Aorta (tissue), 5 donors: ENCODE results near the gene TTC33. TPM values are rescaled to one million over a fixed set of nuclear protein-coding genes. Genes with fewer than 3 reads are reported as not detected.

Experiments used
- ATAC-seq: fragments of 200-7000 bp; cut with Tn5 transposase; one replicate; pipeline ENCODE4 v1.9.1; 2022; ENCODE audit warnings: moderate library complexity; ENCODE audit not compliant: low FRiP score
- DNase-seq, 2 donors: peaks; one replicate each; pipeline ENCODE4 v3.0.0-alpha.2; 2020
- H3K27ac ChIP-seq, 2 donors: one replicate each; pipeline ENCODE4 v1.5.1; 2013; ENCODE audit warnings: low read length in 2 of 2, mild to moderate bottlenecking in 2 of 2, moderate library complexity in 2 of 2, control low read depth in 1 of 2, inconsistent platforms in 1 of 2, low read depth in 1 of 2
- H3K27me3 ChIP-seq, 2 donors: one replicate each; pipeline ENCODE4 v1.6.1; 2013; ENCODE audit warnings: control low read depth in 1 of 2, low read length in 1 of 2, mild to moderate bottlenecking in 1 of 2, moderate library complexity in 1 of 2; ENCODE audit not compliant: insufficient read depth in 2 of 2, control insufficient read depth in 1 of 2
- H3K36me3 ChIP-seq, 2 donors: one replicate each; pipeline ENCODE4 v1.6.1; 2013; ENCODE audit warnings: control low read depth in 1 of 2, low read length in 1 of 2, mild to moderate bottlenecking in 1 of 2; ENCODE audit not compliant: insufficient read depth in 2 of 2, control insufficient read depth in 1 of 2
- H3K4me1 ChIP-seq, 2 donors: one replicate each; pipeline ENCODE4 v1.6.1; 2013; ENCODE audit warnings: low read length in 2 of 2, control low read depth in 1 of 2, mild to moderate bottlenecking in 1 of 2, moderate library complexity in 1 of 2; ENCODE audit not compliant: insufficient read depth in 2 of 2, control insufficient read depth in 1 of 2
- H3K4me3 ChIP-seq, 2 donors: one replicate each; pipeline ENCODE4 v1.5.1; 2013; ENCODE audit warnings: low read length in 2 of 2, control low read depth in 1 of 2, mild to moderate bottlenecking in 1 of 2
- H3K9me3 ChIP-seq: one replicate; pipeline ENCODE4 v1.6.1; 2013; ENCODE audit warnings: mild to moderate bottlenecking, low read length; ENCODE audit not compliant: control insufficient read depth
- WGBS, 2 donors: extraction: QIAGEN DNeasy Blood & Tissue Kit; methylation state at CpG; one replicate each; pipeline ENCODE4 v1.1.7; 2013; 5-methylcytosine and 5-hydroxymethylcytosine counted together
- intact Hi-C, 2 donors: fragments of 100-400 bp; cut with DNase I; formaldehyde crosslinking; loops; one replicate each; pipeline versions ENCODE4 v1.14.2 to v1.15.0; 2022
- polyA plus RNA-seq, 2 donors: library from polyadenylated mRNA; stranded (reverse); fragments of 200-250 nt; gene quantifications; one replicate each; pipeline ENCODE4 v1.2.3, GENCODE V29; 2013
- total RNA-seq, 2 donors: library from RNA; stranded (reverse); fragmentation: NEBNext Ultra II Directional; extraction: Animal tissue kit (Norgen Biotek cat#: 25700); gene quantifications; one replicate each; pipeline ENCODE4 v1.2.1, GENCODE V29; 2021
- donor health status: healthy with polysubstance abuse.
- donor health status: Bipolar disorder and iron deficiency.
- donor health status: DM: no; HTN: no; CAD: no.
- donor health status: DM: no; HTN: no; CAD: no.
- donor health status: DM: yes; HTN: yes; CAD: no.

Gene TTC33
- total and polyA plus RNA-seq, 4 donors: 11.9 to 19.4 (median 15.8) TPM

GRCh38 chr5:40677456-40677855 is 78.3 kb downstream of the TTC33 start:
- H3K27me3 ChIP-seq: no peaks in the 10 kb centered on the region
- no peak overlapping the region for H3K27ac ChIP-seq
- intact Hi-C loops: loop anchor here in 1 of 2 donors (5.0 kb wide), 1 partner anchor 200 kb away; no protein-coding TSS in a partner anchor
- H3K9me3 ChIP-seq: no peaks in the 10 kb centered on the region
- DNase-seq (no peak), ATAC-seq (no peak)
- no peaks in the 10 kb centered on the region for H3K4me1 ChIP-seq
- no peaks in the 10 kb centered on the region for H3K36me3 ChIP-seq
- WGBS, 2 donors: 72 to 89% methylated on average over 2 of the region's 2 CpGs
- H3K4me3 ChIP-seq: no peak overlapping the region

- intact Hi-C loops: loop anchor here in 1 of 2 donors (5.0 kb wide), 1 partner anchor 199 kb away; no protein-coding TSS in a partner anchor
- Histone ChIP-seq H3K27ac (no peak overlapping the region), H3K9me3 (no peaks in the 10 kb centered on the region), H3K4me3 (no peak overlapping the region), H3K27me3 (no peaks in the 10 kb centered on the region), H3K36me3 (no peaks in the 10 kb centered on the region), H3K4me1 (no peaks in the 10 kb centered on the region)
- DNase-seq (no peak), ATAC-seq (no peak)
- 77 to 84% methylated on average over 3 of the region's 3 CpGs for WGBS, 2 donors
These were observed 79.0 kb downstream of the TTC33 start for GRCh38 chr5:40676613-40677343.

GRCh38 chr5:40675396-40676133 is 80.2 kb downstream of the TTC33 start:
- WGBS, 2 donors: 87 to 92% methylated on average over 7 of the region's 7 CpGs

GRCh38 chr5:40674661-40675235 is 81.0 kb downstream of the TTC33 start:
- DNase-seq: no peak
- Histone ChIP-seq H3K4me3 (no peak overlapping the region), H3K27me3 (no peaks in the 10 kb centered on the region), H3K4me1 (no peaks in the 10 kb centered on the region), H3K9me3 (no peaks in the 10 kb centered on the region), H3K27ac (no peak overlapping the region), H3K36me3 (no peaks in the 10 kb centered on the region)
- ATAC-seq: no peak
- intact Hi-C loops: loop anchor here in 1 of 2 donors (5.0 kb wide), 1 partner anchor 197 kb away; no protein-coding TSS in a partner anchor
- 91 to 92% methylated on average over 6 of the region's 6 CpGs for WGBS, 2 donors

More at GRCh38 chr5:40675396-40676133, 80.2 kb downstream of the TTC33 start:
- Histone ChIP-seq H3K4me1 (no peaks in the 10 kb centered on the region), H3K9me3 (no peaks in the 10 kb centered on the region), H3K36me3 (no peaks in the 10 kb centered on the region), H3K27ac (no peak overlapping the region), H3K27me3 (no peaks in the 10 kb centered on the region), H3K4me3 (no peak overlapping the region)
- no peak for ATAC-seq
- DNase-seq: no peak
- intact Hi-C loops: loop anchor here in 1 of 2 donors (5.0 kb wide), 1 partner anchor 198 kb away; no protein-coding TSS in a partner anchor

GRCh38 chr5:40672425-40672824 is 83.3 kb downstream of the TTC33 start:
- Histone ChIP-seq H3K27me3 (no peaks in the 10 kb centered on the region), H3K27ac (no peak overlapping the region), H3K4me3 (no peak overlapping the region), H3K9me3 (no peaks in the 10 kb centered on the region), H3K4me1 (no peaks in the 10 kb centered on the region), H3K36me3 (no peaks in the 10 kb centered on the region)
- DNase-seq: no peak
- 55 to 68% methylated on average over 4 of the region's 4 CpGs for WGBS, 2 donors
- ATAC-seq: no peak
- intact Hi-C loops: no loop called here

- intact Hi-C loops: no loop called here
- WGBS, 2 donors: 76 to 77% methylated on average over 6 of the region's 6 CpGs
These were observed 86.0 kb downstream of the TTC33 start for GRCh38 chr5:40669606-40670390.

GRCh38 chr5:40667161-40667663 is 88.5 kb downstream of the TTC33 start:
- no peak for DNase-seq
- ATAC-seq: no peak
- intact Hi-C loops: no loop called here
- no peaks in the 10 kb centered on the region for H3K27me3 ChIP-seq
- no peaks in the 10 kb centered on the region for H3K4me1 ChIP-seq
- H3K36me3 ChIP-seq: no peaks in the 10 kb centered on the region
- H3K9me3 ChIP-seq: no peaks in the 10 kb centered on the region
- no peak overlapping the region for H3K27ac ChIP-seq
- no peak overlapping the region for H3K4me3 ChIP-seq

More at GRCh38 chr5:40669606-40670390, 86.0 kb downstream of the TTC33 start:
- no peaks in the 10 kb centered on the region for H3K36me3 ChIP-seq
- no peak overlapping the region for H3K4me3 ChIP-seq
- H3K9me3 ChIP-seq: no peaks in the 10 kb centered on the region
- DNase-seq: no peak
- ATAC-seq: no peak
- no peaks in the 10 kb centered on the region for H3K27me3 ChIP-seq
- no peak overlapping the region for H3K27ac ChIP-seq
- no peaks in the 10 kb centered on the region for H3K4me1 ChIP-seq

- H3K9me3 ChIP-seq: no peaks in the 10 kb centered on the region
- no peak overlapping the region for H3K27ac ChIP-seq
- H3K4me1 ChIP-seq: no peaks in the 10 kb centered on the region
- no peak for DNase-seq
- no peak for ATAC-seq
- no peak overlapping the region for H3K4me3 ChIP-seq
- no peaks in the 10 kb centered on the region for H3K27me3 ChIP-seq
- intact Hi-C loops: no loop called here
- no peaks in the 10 kb centered on the region for H3K36me3 ChIP-seq
- WGBS, 2 donors: 69 to 70% methylated on average over 1 of the region's 1 CpG
These were observed 89.1 kb downstream of the TTC33 start for GRCh38 chr5:40666657-40667056.
